GM10266 (cell line): ENCODE data around the gene PCTP.

ENCODE experiments used
- DNase-seq: peaks from one replicate; pipeline ENCODE4 v3.0.0; 2012; ENCODE audit errors: extremely low spot score
- TF ChIP-seq, protein P1 (sequence below): IDR thresholded peaks from 2 replicates; pipeline ENCODE4 v1.5.1; 2012; ENCODE audit warnings: mild to moderate bottlenecking, low read depth; ENCODE audit not compliant: control insufficient read depth, insufficient read depth; ENCODE audit errors: missing control alignments

Gene PCTP

DNA sequence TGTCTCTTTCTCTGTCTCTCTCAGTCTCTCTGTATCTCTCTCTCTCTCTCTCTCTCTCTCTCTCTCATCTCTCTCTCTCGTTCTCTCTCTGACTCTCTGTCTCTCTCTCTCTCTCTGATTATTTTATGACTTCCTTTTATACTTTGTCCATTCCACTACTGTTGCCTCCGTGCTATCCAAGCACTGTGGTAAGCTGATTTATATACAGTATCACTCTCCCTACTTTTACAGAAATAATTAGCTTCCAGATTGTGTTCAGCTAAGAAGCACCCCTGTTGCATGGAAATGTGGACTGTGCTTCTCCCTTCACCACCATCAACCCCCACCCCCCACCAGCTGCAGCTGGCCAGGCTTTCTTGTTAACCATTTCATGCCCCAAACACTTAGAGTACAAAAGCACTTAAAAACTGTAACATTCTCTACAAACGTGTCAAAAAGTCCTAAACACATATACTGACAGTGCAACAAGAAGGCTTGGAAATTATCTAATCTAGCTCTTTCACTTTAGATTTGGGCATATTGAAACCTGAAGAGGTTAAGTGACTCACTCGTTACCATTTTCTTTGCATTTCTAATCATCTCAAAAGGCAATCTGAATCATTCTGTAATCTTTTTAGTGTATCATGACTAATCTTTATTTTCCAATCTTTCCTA lies 16.6 kb upstream of the PCTP start:
- TF ChIP-seq, protein P1, sequence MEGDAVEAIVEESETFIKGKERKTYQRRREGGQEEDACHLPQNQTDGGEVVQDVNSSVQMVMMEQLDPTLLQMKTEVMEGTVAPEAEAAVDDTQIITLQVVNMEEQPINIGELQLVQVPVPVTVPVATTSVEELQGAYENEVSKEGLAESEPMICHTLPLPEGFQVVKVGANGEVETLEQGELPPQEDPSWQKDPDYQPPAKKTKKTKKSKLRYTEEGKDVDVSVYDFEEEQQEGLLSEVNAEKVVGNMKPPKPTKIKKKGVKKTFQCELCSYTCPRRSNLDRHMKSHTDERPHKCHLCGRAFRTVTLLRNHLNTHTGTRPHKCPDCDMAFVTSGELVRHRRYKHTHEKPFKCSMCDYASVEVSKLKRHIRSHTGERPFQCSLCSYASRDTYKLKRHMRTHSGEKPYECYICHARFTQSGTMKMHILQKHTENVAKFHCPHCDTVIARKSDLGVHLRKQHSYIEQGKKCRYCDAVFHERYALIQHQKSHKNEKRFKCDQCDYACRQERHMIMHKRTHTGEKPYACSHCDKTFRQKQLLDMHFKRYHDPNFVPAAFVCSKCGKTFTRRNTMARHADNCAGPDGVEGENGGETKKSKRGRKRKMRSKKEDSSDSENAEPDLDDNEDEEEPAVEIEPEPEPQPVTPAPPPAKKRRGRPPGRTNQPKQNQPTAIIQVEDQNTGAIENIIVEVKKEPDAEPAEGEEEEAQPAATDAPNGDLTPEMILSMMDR = no peak
- no peak for DNase-seq

DNA sequence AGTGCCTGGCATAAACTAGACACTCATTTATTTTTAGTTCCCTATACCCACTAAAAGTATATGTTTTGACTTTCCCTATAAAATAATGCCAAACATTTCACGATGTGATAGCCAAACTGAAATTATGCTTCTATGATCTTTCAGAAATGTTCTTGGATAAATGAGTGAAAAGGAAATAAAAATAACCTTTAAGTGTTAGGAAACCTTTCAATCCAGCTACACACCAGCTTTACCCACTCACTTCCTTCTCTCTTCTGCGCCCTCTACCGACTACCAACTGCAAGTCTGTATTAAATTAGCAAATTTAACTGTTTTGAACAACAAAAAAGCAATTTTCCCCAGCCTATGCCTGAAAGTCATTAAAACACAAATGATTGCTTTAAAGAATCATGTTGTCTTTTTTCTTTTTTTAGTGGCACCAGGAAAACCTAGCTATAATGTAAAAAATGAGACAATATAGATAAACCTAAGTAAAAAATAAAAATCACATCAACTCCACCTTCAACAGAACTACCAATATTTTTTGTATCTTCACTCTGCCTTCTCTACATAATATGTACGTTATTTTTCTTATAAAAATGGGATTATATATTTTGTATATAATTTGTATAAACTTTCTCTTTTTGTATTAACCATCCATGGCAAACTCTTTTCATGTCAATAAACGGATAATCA lies 15.0 kb upstream of the PCTP start:
- peak; percentile 25 for DNase-seq
- TF ChIP-seq, protein P1 = peak; percentile 67

DNA sequence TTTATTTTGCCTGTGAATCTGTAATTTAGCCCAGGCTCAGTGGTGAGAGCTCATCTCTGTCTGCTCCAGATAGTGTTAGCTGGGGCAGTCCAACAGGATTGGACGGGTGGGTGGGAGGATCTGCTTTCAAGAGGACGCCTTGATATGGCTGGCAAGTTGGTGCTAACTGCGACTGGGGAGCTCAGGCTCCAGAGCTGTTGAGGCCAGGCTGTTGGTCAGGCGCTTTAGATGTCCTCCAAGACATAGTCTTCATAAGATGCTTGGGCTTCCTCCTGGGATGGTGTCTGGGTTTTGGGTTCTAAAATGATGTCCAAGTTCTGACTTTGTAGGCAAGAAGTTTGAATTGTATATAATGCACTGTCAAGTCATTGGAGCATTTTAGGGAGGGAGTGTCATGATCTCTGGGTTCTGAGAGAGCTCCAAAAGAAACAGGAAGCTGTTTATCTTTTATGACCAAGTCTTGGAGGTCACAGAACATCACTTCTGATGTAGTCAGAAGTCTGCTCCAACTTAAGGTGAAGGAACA lies 12.8 kb upstream of the PCTP start:
- TF ChIP-seq, protein P1 = no peak
- no peak for DNase-seq

DNA sequence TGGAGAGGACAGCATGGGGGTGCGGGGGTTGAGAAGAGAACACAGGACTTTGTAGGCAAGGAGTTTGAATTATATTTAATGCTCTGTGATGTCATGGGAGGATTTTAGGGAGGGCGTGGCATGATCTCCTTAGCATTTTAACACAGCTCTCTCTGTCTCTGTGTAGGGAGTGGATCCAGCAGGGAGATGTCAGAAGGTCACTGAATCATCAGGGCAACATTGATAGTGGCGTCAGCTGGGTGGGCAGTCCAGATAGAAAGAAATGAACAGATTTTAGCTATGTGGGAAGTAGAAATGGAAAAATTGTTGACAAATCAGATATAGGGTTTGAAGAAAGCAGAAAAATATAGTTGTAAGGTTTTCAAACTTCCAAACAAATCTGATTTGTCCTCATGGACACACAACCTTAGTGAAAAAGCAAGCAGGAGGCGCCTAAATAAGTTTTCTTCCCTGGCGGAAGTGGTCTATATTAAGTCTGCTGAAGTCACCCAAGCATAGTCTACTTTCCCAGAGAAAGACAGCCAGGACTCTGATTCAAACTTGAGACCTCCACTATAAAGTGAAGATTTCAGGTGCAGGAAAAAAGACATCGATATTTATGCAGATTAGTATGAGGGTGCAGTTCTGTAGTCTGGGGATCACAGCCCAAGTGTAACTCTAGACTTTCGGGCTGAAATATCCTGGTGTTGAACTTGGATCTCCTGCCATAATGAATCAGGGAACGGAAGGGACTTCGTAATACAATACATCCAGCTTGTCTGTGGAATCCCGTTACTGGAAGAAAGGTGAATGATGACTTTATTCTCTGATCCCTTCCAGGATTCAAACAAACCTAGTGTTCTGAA lies 10.1 kb upstream of the PCTP start:
- TF ChIP-seq, protein P1 = no peak
- DNase-seq = no peak

DNA sequence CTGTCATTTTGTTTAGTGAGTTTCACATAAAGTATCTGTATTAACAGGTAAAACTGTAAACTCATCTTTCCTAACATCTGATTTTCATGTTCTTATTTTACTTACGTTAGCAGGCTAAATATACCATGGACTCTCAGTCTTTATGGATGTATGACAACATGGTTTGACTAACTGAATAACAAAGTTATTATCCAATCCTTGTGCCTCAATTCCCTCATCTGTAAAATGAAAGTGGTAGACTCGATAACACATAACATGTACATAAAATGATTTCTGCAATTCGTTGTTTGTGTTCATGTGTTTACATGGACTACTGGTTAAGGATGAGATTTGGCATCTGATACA lies 9.5 kb upstream of the PCTP start:
- TF ChIP-seq, protein P1 = no peak
- no peak for DNase-seq

DNA sequence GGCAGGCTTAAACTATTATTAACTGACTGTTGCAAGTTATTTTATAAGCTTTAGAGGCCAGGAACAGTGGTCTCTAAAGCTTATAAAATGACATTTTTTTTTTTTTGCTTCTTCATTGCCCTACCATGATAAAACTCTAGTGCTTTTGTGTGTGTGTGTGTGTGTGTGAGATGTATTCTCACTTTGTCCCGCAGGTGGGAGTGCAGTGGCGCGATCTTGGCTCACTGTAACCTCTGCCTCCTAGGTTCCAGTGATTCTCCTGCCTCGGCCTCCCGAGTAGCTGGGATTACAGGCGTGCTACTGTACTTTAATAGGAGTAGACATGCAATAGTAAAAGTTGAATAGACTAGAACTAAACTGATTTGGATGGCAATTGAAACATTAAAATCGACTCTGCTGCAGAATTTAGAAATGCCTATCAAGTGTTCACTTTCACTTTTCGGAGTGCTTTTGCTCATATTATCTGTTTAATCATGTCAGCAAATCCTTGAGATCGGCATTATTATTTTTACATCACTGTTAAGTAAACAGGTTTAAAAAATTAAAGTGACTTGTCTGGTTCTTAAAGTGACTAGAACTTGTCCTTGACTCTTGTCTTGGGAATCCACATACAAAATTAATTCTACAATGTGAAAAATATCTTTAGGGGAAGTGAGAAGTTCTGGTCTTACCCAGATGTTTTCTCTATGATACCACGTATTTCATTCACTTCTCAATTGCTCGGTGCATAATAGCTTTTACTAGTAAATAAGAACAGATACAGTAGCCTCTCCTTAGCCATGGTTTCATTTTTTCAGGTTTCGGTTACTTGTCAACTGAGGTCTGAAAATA lies 8.4 kb upstream of the PCTP start:
- DNase-seq = peak; percentile 17
- TF ChIP-seq, protein P1 = no peak
